HG03558 (cell line): ENCODE measurements around the gene ARMH3.
A peak's percentile ranks its signal among the peaks of the same experiment; 100 is the strongest.

Experiments used
- ATAC-seq: cut with Tn5 transposase; IDR thresholded peaks from one replicate; pipeline ENCODE4 v1.9.1; 2021; ENCODE audit warnings: moderate number of reproducible peaks; ENCODE audit not compliant: unreplicated experiment; ENCODE audit errors: extremely low read depth

ARMH3 gene

GRCh38 chr10:101902032-101902819, 153.7 kb downstream of the ARMH3 start:
- ATAC-seq: no peak

- peak; percentile 36 for ATAC-seq
These were observed 154.6 kb downstream of the ARMH3 start for GRCh38 chr10:101901340-101901739.

- ATAC-seq: no peak
These were observed 158.3 kb downstream of the ARMH3 start for GRCh38 chr10:101897633-101898032.

- no peak for ATAC-seq
These were observed 159.6 kb downstream of the ARMH3 start for GRCh38 chr10:101896225-101896877.

GRCh38 chr10:101895781-101896180, 160.2 kb downstream of the ARMH3 start:
- no peak for ATAC-seq

- no peak for ATAC-seq
These were observed 161.2 kb downstream of the ARMH3 start for GRCh38 chr10:101894742-101895141.

- no peak for ATAC-seq
These were observed 161.7 kb downstream of the ARMH3 start for GRCh38 chr10:101894266-101894665.

GRCh38 chr10:101893510-101894120, 162.4 kb downstream of the ARMH3 start:
- ATAC-seq: no peak

- no peak for ATAC-seq
These were observed 163.1 kb downstream of the ARMH3 start for GRCh38 chr10:101892782-101893391.

- no peak for ATAC-seq
These were observed 166.4 kb downstream of the ARMH3 start for GRCh38 chr10:101889256-101890210.

GRCh38 chr10:101888251-101888949, 167.6 kb downstream of the ARMH3 start:
- no peak for ATAC-seq

GRCh38 chr10:101887775-101888174, 168.2 kb downstream of the ARMH3 start:
- ATAC-seq: no peak

GRCh38 chr10:101886521-101887312, 169.3 kb downstream of the ARMH3 start:
- no peak for ATAC-seq

- ATAC-seq: no peak
These were observed 174.8 kb downstream of the ARMH3 start for GRCh38 chr10:101881036-101881774.

- ATAC-seq: no peak
These were observed 175.8 kb downstream of the ARMH3 start for GRCh38 chr10:101880232-101880573.

GRCh38 chr10:101879456-101880231, 176.3 kb downstream of the ARMH3 start:
- ATAC-seq: no peak

- no peak for ATAC-seq
These were observed 177.1 kb downstream of the ARMH3 start for GRCh38 chr10:101878869-101879268.
